ENCODE measurements around the gene ZNF474.

GRCh38 chr5:122156724-122157325, 27.5 kb downstream of the ZNF474 start:
- TF ChIP-seq EP300 (IDR thresholded peaks at IDR 0.05) (no peak), CTCF (IDR thresholded peaks at IDR 0.05) (no peak), POLR2A (IDR thresholded peaks at IDR 0.05) (no peak), POLR2AphosphoS5 (IDR thresholded peaks at IDR 0.05) (no peak)

Data from upper lobe of left lung (tissue), 4 donors.